Heart right ventricle (tissue), 16 donors: Measurements from ENCODE around the gene EML2. TPM values are rescaled to one million over a fixed set of nuclear protein-coding genes. Genes with fewer than 3 reads are reported as not detected.
A peak's percentile ranks its signal among the peaks of the same experiment; 100 is the strongest.

Experiments used
- ATAC-seq, 8 donors: fragments of 200-7000 bp; cut with Tn5 transposase; one replicate each; pipeline ENCODE4 v1.9.1; 2020; ENCODE audit warnings: mild to moderate bottlenecking in 8 of 8, moderate library complexity in 8 of 8, moderate number of reproducible peaks in 1 of 8
- DNase-seq, 2 donors: peaks; one replicate each; pipeline ENCODE4 v3.0.0-alpha.2; 2020
- H3K27ac ChIP-seq, 10 donors: fragments of 200-600 bp; sonication (generic) in 2 of 10; one replicate each; pipeline versions ENCODE4 v1.5.0 to v1.8.0; 2020 to 2022; ENCODE audit warnings: mild to moderate bottlenecking in 3 of 10
- H3K27me3 ChIP-seq, 7 donors: fragments of 200-600 bp; one replicate each; pipeline ENCODE4 v1.8.0; 2021 to 2022; ENCODE audit warnings: mild to moderate bottlenecking in 2 of 7
- H3K36me3 ChIP-seq, 9 donors: fragments of 200-600 bp; sonication (generic) in 1 of 9; one replicate each; pipeline versions ENCODE4 v1.5.0 to v1.8.0; 2020 to 2022; ENCODE audit warnings: mild to moderate bottlenecking in 2 of 9
- H3K4me1 ChIP-seq, 9 donors: fragments of 200-600 bp; sonication (generic) in 1 of 9; one replicate each; pipeline versions ENCODE4 v1.5.0 to v1.8.0; 2020 to 2022; ENCODE audit warnings: mild to moderate bottlenecking in 4 of 9
- H3K4me3 ChIP-seq, 10 donors: fragments of 200-600 bp; sonication (generic) in 2 of 10; one replicate each; pipeline versions ENCODE4 v1.5.0 to v1.8.0; 2020 to 2022; ENCODE audit warnings: mild to moderate bottlenecking in 7 of 10, moderate library complexity in 2 of 10
- H3K9me3 ChIP-seq, 11 donors: fragments of 200-600 bp in 10 of 11; sonication (generic) in 2 of 11; one replicate each; pipeline versions ENCODE4 v1.5.0 to v1.8.0; 2013 to 2022; ENCODE audit warnings: mild to moderate bottlenecking in 2 of 11, control low read depth in 1 of 11, moderate library complexity in 1 of 11
- WGBS, 2 donors: extraction: QIAGEN DNeasy Blood & Tissue Kit; methylation state at CpG; one replicate each; pipeline ENCODE4 v1.1.7; 2013; ENCODE audit warnings: inconsistent platforms in 1 of 2; 5-methylcytosine and 5-hydroxymethylcytosine counted together
- intact Hi-C, 10 donors: fragments of 100-400 bp; cut with DNase I; formaldehyde crosslinking; loops; one replicate each; pipeline versions ENCODE4 v1.11.1 to v1.14.2; 2022
- polyA plus RNA-seq, 2 donors: library from polyadenylated mRNA; stranded (reverse); fragments of 200-250 nt; gene quantifications; one replicate each; pipeline ENCODE4 v1.2.3, GENCODE V29; 2013
- total RNA-seq, 10 donors: library from RNA; stranded (reverse); fragmentation: NEBNext Ultra II Directional in 3 of 10; extraction: Animal tissue kit (Norgen Biotek cat#: 25700) in 3 of 10; gene quantifications; one replicate each; pipeline versions ENCODE4 v1.2.1 to v1.2.4, GENCODE V29; 2021 to 2023
- TF ChIP-seq, protein P1 (sequence below), 9 donors: fragments of 200-600 bp; sonication (generic) in 2 of 9; IDR thresholded peaks; one replicate each; pipeline versions ENCODE4 v1.5.0 to v1.8.0; 2021 to 2022; ENCODE audit warnings: antibody characterized with exemption in 9 of 9, mild to moderate bottlenecking in 5 of 9, moderate library complexity in 1 of 9
- donor health status: Arrhythmogenic right ventricular cardiomyopathy.
- donor health status: ischemic (EF 13 %, LVEDD 7.1; RV severe dilation, severe dysfunction).
- donor health status: healthy with polysubstance abuse.
- donor health status: DM: no; HTN: yes; CAD: no.
- donor health status: DM: no; HTN: no; CAD: no.
- donor health status: ischemic (EF 25% LVEDD 6.9; RV normal size, moderate dysfunction).
- donor health status: ischemic (EF 25% LVEDD 5.7; RV mildly dilated, moderate dysfunction).
- donor health status: healthy.
- donor health status: DM: yes; HTN: yes; CAD: no.
- donor health status: Ischemic cardiomyopathy.
- donor health status: ischemic (EF 35%, LVEDD 5.7; RV mildly dilated, moderate dysfunction).
- donor health status: nonischemic (EF 11% LVEDD 7.7; RV severe dilation, severe dysfunction).
- donor health status: DM: yes; HTN: yes; CAD: no.
- donor health status: PGD.
- donor health status: ischemic (EF 29% LVEDD 5.4; RV normal size, mild dysfunction).
- donor health status: nonischemic (EF 23%, LVEDD 6.1; RV moderate dilation, normal function).

Gene EML2
- total and polyA plus RNA-seq, 12 donors = 17.3 to 54.5 (median 43.9) TPM

DNA sequence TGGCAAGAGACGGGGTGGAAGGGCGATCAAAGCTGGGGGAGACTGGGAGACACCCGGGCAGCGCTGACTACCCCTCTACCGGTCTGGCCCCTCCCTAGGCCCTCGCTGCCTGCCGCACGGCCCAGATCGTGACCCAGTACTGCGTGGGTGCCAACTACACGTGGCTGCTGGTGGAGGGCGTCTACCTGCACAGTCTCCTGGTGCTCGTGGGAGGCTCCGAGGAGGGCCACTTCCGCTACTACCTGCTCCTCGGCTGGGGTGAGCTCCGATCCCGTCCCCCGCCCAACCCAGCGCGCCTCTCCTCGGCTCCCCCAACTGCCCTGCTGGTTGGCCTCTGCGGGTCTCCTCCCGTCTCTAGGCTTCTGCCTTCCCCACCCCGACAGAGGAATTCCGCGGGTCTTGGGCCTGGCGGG, 37.7 kb upstream of the EML2 start:
- intact Hi-C loops = no loop called here
- 9 to 10% methylated on average over 28 of the region's 28 CpGs for WGBS, 2 donors

DNA sequence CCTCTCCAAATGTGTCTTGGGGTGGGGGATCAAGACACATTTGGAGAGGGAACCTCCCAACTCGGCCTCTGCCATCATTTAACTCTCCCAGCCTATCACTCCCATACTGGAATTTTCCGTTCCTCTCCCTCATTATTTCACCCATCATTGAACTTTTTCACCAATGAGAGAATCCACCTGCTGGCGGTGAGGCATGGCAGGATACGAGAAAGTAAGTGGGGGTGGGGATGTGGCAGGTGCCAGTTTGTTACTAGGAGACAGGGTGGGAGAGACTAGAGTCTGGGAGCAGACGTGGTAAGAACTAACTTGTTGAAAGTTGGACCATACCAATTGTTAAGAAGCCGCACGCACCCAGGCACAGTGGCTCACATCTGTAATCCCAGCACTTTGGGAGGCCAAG, 35.7 kb upstream of the EML2 start:
- Histone ChIP-seq H3K27me3 (peaks cover 8 to 83% (median 52%) of the 10 kb centered on the region in 7 donors), H3K4me1 (peaks cover 0 to 31% (median 10%) of the 10 kb centered on the region in 9 donors), H3K9me3 (no peaks in the 10 kb centered on the region), H3K27ac (no peak overlapping the region), H3K36me3 (no peaks in the 10 kb centered on the region), H3K4me3 (no peak overlapping the region)
- TF ChIP-seq, protein P1, sequence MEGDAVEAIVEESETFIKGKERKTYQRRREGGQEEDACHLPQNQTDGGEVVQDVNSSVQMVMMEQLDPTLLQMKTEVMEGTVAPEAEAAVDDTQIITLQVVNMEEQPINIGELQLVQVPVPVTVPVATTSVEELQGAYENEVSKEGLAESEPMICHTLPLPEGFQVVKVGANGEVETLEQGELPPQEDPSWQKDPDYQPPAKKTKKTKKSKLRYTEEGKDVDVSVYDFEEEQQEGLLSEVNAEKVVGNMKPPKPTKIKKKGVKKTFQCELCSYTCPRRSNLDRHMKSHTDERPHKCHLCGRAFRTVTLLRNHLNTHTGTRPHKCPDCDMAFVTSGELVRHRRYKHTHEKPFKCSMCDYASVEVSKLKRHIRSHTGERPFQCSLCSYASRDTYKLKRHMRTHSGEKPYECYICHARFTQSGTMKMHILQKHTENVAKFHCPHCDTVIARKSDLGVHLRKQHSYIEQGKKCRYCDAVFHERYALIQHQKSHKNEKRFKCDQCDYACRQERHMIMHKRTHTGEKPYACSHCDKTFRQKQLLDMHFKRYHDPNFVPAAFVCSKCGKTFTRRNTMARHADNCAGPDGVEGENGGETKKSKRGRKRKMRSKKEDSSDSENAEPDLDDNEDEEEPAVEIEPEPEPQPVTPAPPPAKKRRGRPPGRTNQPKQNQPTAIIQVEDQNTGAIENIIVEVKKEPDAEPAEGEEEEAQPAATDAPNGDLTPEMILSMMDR (IDR thresholded peaks at IDR 0.05) = no peak
- no peak for ATAC-seq
- 61 to 71% methylated on average over 7 of the region's 7 CpGs for WGBS, 2 donors
- intact Hi-C loops = no loop called here
- no peak for DNase-seq

More for the DNA sequence above, 37.7 kb upstream of the EML2 start:
- Histone ChIP-seq H3K27ac (no peak overlapping the region), H3K9me3 (no peaks in the 10 kb centered on the region), H3K36me3 (no peaks in the 10 kb centered on the region), H3K4me1 (peaks cover 0 to 33% (median 20%) of the 10 kb centered on the region in 9 donors), H3K4me3 (peak overlapping the region in 8 of 10 donors; percentile 21 to 43 (median 37)), H3K27me3 (peaks cover 8 to 68% (median 33%) of the 10 kb centered on the region in 7 donors)
- ATAC-seq = peak in 3 of 8 donors; percentile 2 to 19 (median 9)
- TF ChIP-seq, protein P1 (IDR thresholded peaks at IDR 0.05) = no peak
- no peak for DNase-seq

DNA sequence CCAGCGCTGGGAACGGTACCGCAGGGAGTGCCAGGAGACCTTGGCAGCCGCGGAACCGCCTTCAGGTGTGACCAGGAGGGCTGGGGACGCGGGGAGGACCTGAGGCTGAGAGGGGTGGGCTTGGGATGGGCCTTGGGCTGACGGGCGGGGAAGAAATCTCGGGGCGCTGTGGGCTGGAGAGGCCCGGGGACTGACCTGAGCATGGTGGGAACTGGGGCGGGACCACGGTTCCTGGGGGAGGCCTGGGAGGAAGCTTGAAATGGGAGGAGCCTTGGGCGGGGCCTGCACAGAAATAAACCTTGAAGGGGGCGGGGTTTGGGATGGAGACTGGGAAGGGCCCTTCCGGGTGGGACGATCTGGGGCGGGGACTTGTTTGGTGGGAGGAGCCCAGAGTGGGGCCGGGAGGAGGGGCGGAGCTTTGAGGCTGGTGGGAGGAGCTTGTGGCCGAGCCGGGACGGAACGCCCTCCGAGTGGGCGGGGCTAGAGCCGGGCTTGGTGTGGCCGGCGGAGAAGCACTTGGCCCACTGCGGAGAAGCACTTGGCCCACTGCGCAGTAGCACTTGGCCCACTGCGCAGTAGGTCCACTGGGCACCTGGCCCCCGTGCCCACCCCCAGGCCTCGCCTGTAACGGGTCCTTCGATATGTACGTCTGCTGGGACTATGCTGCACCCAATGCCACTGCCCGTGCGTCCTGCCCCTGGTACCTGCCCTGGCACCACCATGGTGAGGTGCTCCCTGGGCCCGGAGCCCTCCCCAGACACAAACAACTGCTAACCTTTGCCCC, 31.7 kb upstream of the EML2 start:
- intact Hi-C loops = no loop called here
- peak; percentile 48 to 75 for DNase-seq

DNA sequence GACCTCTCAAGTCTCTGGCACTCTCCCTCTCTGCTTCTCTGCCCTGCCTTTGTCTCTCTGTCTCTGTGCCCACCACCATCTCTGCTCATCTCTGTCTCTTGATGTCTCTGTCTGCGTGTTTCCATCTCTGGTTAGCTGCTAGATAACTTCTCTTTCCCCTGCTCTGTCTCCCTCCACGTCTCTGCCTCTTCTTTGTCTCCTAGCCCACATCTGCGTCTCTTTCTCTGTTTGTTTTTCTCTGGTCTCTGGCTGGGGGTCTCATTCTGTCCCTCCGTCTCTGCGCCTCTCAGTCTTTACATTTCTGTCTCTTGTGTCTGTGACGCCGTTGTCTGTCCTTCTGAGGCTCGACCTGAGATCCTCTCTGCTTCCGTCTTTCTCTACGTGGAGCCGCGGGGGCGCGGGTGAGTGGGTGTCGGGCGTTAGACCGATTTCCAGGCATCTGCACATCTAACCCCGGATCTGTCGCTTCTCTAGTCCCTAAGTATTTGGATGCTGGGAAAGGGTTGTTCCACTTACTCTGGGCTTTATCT, 29.2 kb upstream of the EML2 start:
- Histone ChIP-seq H3K4me3 (peak overlapping the region; percentile 12 to 56 (median 50)), H3K27me3 (peaks cover 0 to 82% (median 66%) of the 10 kb centered on the region in 7 donors), H3K4me1 (peaks cover 2 to 33% (median 20%) of the 10 kb centered on the region in 9 donors), H3K9me3 (no peaks in the 10 kb centered on the region), H3K36me3 (no peaks in the 10 kb centered on the region), H3K27ac (peak overlapping the region in 6 of 10 donors; percentile 19 to 60 (median 39))
- intact Hi-C loops = no loop called here
- WGBS, 2 donors = 1% methylated on average over 19 of the region's 19 CpGs
- TF ChIP-seq, protein P1 (IDR thresholded peaks at IDR 0.05) = no peak
- ATAC-seq (peak in 4 of 8 donors; percentile 5 to 35 (median 12)), DNase-seq (no peak)

More for the DNA sequence above, 31.7 kb upstream of the EML2 start:
- Histone ChIP-seq H3K4me1 (peaks cover 2 to 33% (median 20%) of the 10 kb centered on the region in 9 donors), H3K36me3 (no peaks in the 10 kb centered on the region), H3K4me3 (no peak overlapping the region), H3K27me3 (peaks cover 0 to 84% (median 57%) of the 10 kb centered on the region in 7 donors), H3K27ac (no peak overlapping the region), H3K9me3 (no peaks in the 10 kb centered on the region)
- peak; percentile 42 to 77 (median 54) for ATAC-seq
- 21 to 24% methylated on average over 35 to 42 of the region's 42 CpGs for WGBS, 2 donors
- TF ChIP-seq, protein P1 (IDR thresholded peaks at IDR 0.05) = no peak
